GM23338 (cell line): Measurements from ENCODE around the gene FILIP1L. TPM values are rescaled to one million over a fixed set of nuclear protein-coding genes. Genes with fewer than 3 reads are reported as not detected.

ENCODE experiments used
- ATAC-seq: fragments of 200-7000 bp; cut with Tn5 transposase; 3 replicates; pipeline ENCODE4 v1.9.1; 2020
- DNase-seq: peaks from one replicate; pipeline ENCODE4 v3.0.0-alpha.2; 2015; ENCODE audit warnings: low spot score
- H2AFZ ChIP-seq: fragments of 200-600 bp; sonication (generic); 2 replicates; pipeline ENCODE4 v1.8.0; 2016; ENCODE audit warnings: antibody characterized with exemption, mild to moderate bottlenecking, moderate library complexity
- H3F3A ChIP-seq: fragments of 200-600 bp; sonication (generic); replicated peaks from 2 replicates; pipeline ENCODE4 v1.8.0; 2017; ENCODE audit warnings: antibody characterized with exemption, mixed run types, low read depth
- H3K27ac ChIP-seq: fragments of 200-600 bp; sonication (generic); 2 replicates; pipeline ENCODE4 v1.6.1; 2016; ENCODE audit warnings: low read depth
- H3K27me3 ChIP-seq: fragments of 200-600 bp; sonication (generic); 2 replicates; pipeline ENCODE4 v1.8.0; 2016; ENCODE audit warnings: mild to moderate bottlenecking, mixed run types, moderate library complexity; ENCODE audit not compliant: insufficient read depth
- H3K36me3 ChIP-seq: fragments of 200-600 bp; sonication (generic); 2 replicates; pipeline ENCODE4 v1.8.0; 2016; ENCODE audit warnings: mild to moderate bottlenecking; ENCODE audit not compliant: insufficient read depth
- H3K4me1 ChIP-seq: fragments of 200-600 bp; sonication (generic); 2 replicates; pipeline ENCODE4 v1.8.0; 2016; ENCODE audit warnings: mild to moderate bottlenecking, moderate library complexity; ENCODE audit not compliant: insufficient read depth
- H3K4me2 ChIP-seq: fragments of 200-600 bp; sonication (generic); 2 replicates; pipeline ENCODE4 v1.7.1; 2017; ENCODE audit warnings: mixed run types
- H3K4me3 ChIP-seq: fragments of 200-600 bp; sonication (generic); 2 replicates; pipeline ENCODE4 v1.6.1; 2016; ENCODE audit warnings: mixed run types
- H3K79me2 ChIP-seq: fragments of 200-600 bp; sonication (generic); replicated peaks from 2 replicates; pipeline ENCODE4 v1.8.0; 2017; ENCODE audit warnings: mild to moderate bottlenecking; ENCODE audit not compliant: insufficient read depth
- H3K9me2 ChIP-seq: fragments of 200-600 bp; sonication (generic); 2 replicates; pipeline ENCODE4 v1.8.0; 2017; ENCODE audit not compliant: insufficient read depth
- H4K20me1 ChIP-seq: fragments of 200-600 bp; sonication (generic); replicated peaks from 2 replicates; pipeline ENCODE4 v1.8.0; 2017; ENCODE audit warnings: mild to moderate bottlenecking; ENCODE audit not compliant: insufficient read depth
- H3K27ac Mint-ChIP-seq: 2 replicates; pipeline ENCODE4 v1.8.0; 2020; ENCODE audit warnings: inconsistent platforms, mild to moderate bottlenecking, moderate library complexity, mixed read lengths
- H3K27me3 Mint-ChIP-seq: 3 replicates; pipeline ENCODE4 v1.8.0; 2022; ENCODE audit warnings: low read depth, mild to moderate bottlenecking, moderate library complexity, mixed read lengths, inconsistent platforms; ENCODE audit not compliant: insufficient read depth, poor library complexity
- H3K36me3 Mint-ChIP-seq: 3 replicates; pipeline ENCODE4 v1.8.0; 2021; ENCODE audit warnings: low read depth, mild to moderate bottlenecking, inconsistent platforms, moderate library complexity, mixed read lengths
- H3K4me1 Mint-ChIP-seq: 3 replicates; pipeline ENCODE4 v1.8.0; 2020; ENCODE audit warnings: mild to moderate bottlenecking, inconsistent platforms, mixed read lengths
- H3K4me3 Mint-ChIP-seq: 3 replicates; pipeline ENCODE4 v1.8.0; 2021; ENCODE audit warnings: moderate library complexity, mild to moderate bottlenecking, inconsistent platforms, mixed read lengths
- H3K9me3 Mint-ChIP-seq: 3 replicates; pipeline ENCODE4 v1.8.0; 2020; ENCODE audit warnings: moderate library complexity, mild to moderate bottlenecking, inconsistent platforms, mixed read lengths
- CREB1 ChIP-seq: fragments of 250-450 bp; sonication (Bioruptor Pico); IDR thresholded peaks from 2 replicates; pipeline ENCODE4 v1.5.0; 2020; ENCODE audit warnings: low read depth, mild to moderate bottlenecking, moderate library complexity
- EZH2 ChIP-seq: fragments of 200-600 bp; sonication (generic); IDR thresholded peaks from one replicate; pipeline ENCODE4 v1.8.0; 2017; ENCODE audit warnings: antibody characterized with exemption, mild to moderate bottlenecking, low read depth; ENCODE audit not compliant: unreplicated experiment
- EZH2phosphoT487 ChIP-seq: fragments of 200-600 bp; sonication (generic); IDR thresholded peaks from one replicate; pipeline ENCODE4 v1.8.1; 2018; ENCODE audit warnings: antibody characterized with exemption; ENCODE audit not compliant: unreplicated experiment
- JUNB ChIP-seq: IDR thresholded peaks from one replicate; pipeline ENCODE4 v1.6.1; 2016; ENCODE audit warnings: antibody characterized with exemption; ENCODE audit not compliant: unreplicated experiment
- NANOG ChIP-seq: IDR thresholded peaks from 2 replicates; pipeline ENCODE4 v1.6.1; 2016; ENCODE audit warnings: antibody characterized with exemption, borderline replicate concordance
- POLR2AphosphoS5 ChIP-seq: IDR thresholded peaks from 2 replicates; pipeline ENCODE4 v1.6.1; 2016; ENCODE audit warnings: antibody characterized with exemption, low read depth
- STAT1 ChIP-seq: IDR thresholded peaks from one replicate; pipeline ENCODE4 v1.6.1; 2016; ENCODE audit warnings: antibody characterized with exemption; ENCODE audit not compliant: unreplicated experiment
- ZNF114 ChIP-seq: fragments of 250-450 bp; sonication (Bioruptor Pico); IDR thresholded peaks from 2 replicates; pipeline ENCODE4 v1.5.0; 2020; ENCODE audit warnings: mild to moderate bottlenecking, moderate library complexity
- ZNF331 ChIP-seq: fragments of 250-450 bp; sonication (Bioruptor Pico); IDR thresholded peaks from 2 replicates; pipeline ENCODE4 v1.5.0; 2020; ENCODE audit warnings: low read depth, mild to moderate bottlenecking, moderate library complexity
- long read RNA-seq: library from polyadenylated mRNA; unstranded; transcript quantifications from one replicate; pipeline ENCODE4 v2.0.0, GENCODE V29; 2020; ENCODE audit not compliant: unreplicated experiment
- polyA plus RNA-seq: library from polyadenylated mRNA; unstranded; fragments of >200 nt; fragmentation: Nextera tagmentation; extraction: Ambion mirVana; gene quantifications from 2 replicates; pipeline ENCODE4 v1.2.1, GENCODE V29; 2016
- total RNA-seq: library from RNA; depleted of rRNA; stranded (reverse); fragments of >200 nt; shearing (Covaris generic); gene quantifications from 2 replicates; pipeline ENCODE4 v1.2.3, GENCODE V29; 2014; rRNA removed
- TF ChIP-seq, protein P1 (sequence below): IDR thresholded peaks from one replicate; pipeline ENCODE4 v1.6.1; 2018; ENCODE audit warnings: antibody characterized with exemption; ENCODE audit not compliant: unreplicated experiment
- TF ChIP-seq, protein P2 (sequence below): IDR thresholded peaks from 2 replicates; pipeline ENCODE4 v1.6.1; 2016; ENCODE audit warnings: antibody characterized with exemption
- TF ChIP-seq, protein P3 (sequence below): fragments of 250-450 bp; sonication (Bioruptor Pico); IDR thresholded peaks from 2 replicates; pipeline ENCODE4 v1.5.0; 2020; ENCODE audit warnings: mild to moderate bottlenecking, moderate library complexity
- TF ChIP-seq, protein P4 (sequence below), 2 experiments: fragments of 200-600 bp in 1 of 2; sonication (generic) in 1 of 2; conservative IDR thresholded peaks; 2 replicates each; pipeline versions ENCODE4 v1.5.1 to v1.6.1; 2016 to 2017; ENCODE audit warnings: antibody characterized with exemption in 2 of 2, low read depth in 2 of 2, mild to moderate bottlenecking in 2 of 2, moderate library complexity in 1 of 2

FILIP1L gene
- not detected in 2 replicates for total RNA-seq
- polyA plus RNA-seq, result 1.3 and 1.6 TPM in 2 replicates
- long read RNA-seq, partial matches to known transcripts, result 0 of 4 reads
- long read RNA-seq, other reads (novel, unspliced or antisense), result 3 of 4 reads

DNA sequence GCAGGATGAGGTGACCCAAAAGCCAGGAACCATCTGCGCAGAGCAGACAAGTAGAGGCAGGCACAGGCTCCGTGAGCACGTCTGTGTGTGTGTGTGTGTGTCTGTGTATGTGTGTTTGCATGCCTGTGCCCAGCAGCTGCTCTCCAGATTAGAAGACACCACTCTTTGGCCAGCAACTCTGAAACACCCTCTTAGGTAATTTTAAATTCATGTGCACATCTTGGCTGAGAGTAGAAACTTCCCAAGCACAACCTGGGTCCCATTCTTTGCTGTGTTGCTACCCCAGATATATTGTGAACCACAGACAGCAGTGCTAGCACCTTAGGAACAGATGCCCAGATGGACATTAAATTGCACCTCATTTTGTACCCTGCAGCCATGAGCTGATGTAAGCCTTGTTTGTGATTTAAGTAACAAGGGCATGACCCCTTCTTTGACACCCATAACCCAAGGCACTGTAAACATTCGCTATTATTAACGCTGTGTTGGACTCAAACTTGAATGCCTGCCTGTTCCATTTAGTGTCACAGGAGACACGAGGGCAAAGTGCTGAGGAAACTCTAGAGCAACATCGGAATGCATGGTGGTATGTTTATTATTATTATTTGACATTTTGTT is at the start of gene FILIP1L:
Gene FILIP1L (minus strand): TSS at position 89 of the 618 bp plus-strand sequence.
- TF ChIP-seq CREB1 (CRISPR knock-in tag), result no peak
- no peak for TF ChIP-seq STAT1
- no peak for TF ChIP-seq NANOG
- TF ChIP-seq JUNB, result no peak
- TF ChIP-seq, protein P1, sequence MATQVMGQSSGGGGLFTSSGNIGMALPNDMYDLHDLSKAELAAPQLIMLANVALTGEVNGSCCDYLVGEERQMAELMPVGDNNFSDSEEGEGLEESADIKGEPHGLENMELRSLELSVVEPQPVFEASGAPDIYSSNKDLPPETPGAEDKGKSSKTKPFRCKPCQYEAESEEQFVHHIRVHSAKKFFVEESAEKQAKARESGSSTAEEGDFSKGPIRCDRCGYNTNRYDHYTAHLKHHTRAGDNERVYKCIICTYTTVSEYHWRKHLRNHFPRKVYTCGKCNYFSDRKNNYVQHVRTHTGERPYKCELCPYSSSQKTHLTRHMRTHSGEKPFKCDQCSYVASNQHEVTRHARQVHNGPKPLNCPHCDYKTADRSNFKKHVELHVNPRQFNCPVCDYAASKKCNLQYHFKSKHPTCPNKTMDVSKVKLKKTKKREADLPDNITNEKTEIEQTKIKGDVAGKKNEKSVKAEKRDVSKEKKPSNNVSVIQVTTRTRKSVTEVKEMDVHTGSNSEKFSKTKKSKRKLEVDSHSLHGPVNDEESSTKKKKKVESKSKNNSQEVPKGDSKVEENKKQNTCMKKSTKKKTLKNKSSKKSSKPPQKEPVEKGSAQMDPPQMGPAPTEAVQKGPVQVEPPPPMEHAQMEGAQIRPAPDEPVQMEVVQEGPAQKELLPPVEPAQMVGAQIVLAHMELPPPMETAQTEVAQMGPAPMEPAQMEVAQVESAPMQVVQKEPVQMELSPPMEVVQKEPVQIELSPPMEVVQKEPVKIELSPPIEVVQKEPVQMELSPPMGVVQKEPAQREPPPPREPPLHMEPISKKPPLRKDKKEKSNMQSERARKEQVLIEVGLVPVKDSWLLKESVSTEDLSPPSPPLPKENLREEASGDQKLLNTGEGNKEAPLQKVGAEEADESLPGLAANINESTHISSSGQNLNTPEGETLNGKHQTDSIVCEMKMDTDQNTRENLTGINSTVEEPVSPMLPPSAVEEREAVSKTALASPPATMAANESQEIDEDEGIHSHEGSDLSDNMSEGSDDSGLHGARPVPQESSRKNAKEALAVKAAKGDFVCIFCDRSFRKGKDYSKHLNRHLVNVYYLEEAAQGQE, result no peak
- no peak for TF ChIP-seq ZNF331 (CRISPR knock-in tag)
- TF ChIP-seq, protein P2, sequence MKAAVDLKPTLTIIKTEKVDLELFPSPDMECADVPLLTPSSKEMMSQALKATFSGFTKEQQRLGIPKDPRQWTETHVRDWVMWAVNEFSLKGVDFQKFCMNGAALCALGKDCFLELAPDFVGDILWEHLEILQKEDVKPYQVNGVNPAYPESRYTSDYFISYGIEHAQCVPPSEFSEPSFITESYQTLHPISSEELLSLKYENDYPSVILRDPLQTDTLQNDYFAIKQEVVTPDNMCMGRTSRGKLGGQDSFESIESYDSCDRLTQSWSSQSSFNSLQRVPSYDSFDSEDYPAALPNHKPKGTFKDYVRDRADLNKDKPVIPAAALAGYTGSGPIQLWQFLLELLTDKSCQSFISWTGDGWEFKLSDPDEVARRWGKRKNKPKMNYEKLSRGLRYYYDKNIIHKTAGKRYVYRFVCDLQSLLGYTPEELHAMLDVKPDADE, result no peak
- no peak for TF ChIP-seq EZH2phosphoT487
- TF ChIP-seq ZNF114 (CRISPR knock-in tag), result no peak
- TF ChIP-seq EZH2, result no peak
- TF ChIP-seq, protein P3, sequence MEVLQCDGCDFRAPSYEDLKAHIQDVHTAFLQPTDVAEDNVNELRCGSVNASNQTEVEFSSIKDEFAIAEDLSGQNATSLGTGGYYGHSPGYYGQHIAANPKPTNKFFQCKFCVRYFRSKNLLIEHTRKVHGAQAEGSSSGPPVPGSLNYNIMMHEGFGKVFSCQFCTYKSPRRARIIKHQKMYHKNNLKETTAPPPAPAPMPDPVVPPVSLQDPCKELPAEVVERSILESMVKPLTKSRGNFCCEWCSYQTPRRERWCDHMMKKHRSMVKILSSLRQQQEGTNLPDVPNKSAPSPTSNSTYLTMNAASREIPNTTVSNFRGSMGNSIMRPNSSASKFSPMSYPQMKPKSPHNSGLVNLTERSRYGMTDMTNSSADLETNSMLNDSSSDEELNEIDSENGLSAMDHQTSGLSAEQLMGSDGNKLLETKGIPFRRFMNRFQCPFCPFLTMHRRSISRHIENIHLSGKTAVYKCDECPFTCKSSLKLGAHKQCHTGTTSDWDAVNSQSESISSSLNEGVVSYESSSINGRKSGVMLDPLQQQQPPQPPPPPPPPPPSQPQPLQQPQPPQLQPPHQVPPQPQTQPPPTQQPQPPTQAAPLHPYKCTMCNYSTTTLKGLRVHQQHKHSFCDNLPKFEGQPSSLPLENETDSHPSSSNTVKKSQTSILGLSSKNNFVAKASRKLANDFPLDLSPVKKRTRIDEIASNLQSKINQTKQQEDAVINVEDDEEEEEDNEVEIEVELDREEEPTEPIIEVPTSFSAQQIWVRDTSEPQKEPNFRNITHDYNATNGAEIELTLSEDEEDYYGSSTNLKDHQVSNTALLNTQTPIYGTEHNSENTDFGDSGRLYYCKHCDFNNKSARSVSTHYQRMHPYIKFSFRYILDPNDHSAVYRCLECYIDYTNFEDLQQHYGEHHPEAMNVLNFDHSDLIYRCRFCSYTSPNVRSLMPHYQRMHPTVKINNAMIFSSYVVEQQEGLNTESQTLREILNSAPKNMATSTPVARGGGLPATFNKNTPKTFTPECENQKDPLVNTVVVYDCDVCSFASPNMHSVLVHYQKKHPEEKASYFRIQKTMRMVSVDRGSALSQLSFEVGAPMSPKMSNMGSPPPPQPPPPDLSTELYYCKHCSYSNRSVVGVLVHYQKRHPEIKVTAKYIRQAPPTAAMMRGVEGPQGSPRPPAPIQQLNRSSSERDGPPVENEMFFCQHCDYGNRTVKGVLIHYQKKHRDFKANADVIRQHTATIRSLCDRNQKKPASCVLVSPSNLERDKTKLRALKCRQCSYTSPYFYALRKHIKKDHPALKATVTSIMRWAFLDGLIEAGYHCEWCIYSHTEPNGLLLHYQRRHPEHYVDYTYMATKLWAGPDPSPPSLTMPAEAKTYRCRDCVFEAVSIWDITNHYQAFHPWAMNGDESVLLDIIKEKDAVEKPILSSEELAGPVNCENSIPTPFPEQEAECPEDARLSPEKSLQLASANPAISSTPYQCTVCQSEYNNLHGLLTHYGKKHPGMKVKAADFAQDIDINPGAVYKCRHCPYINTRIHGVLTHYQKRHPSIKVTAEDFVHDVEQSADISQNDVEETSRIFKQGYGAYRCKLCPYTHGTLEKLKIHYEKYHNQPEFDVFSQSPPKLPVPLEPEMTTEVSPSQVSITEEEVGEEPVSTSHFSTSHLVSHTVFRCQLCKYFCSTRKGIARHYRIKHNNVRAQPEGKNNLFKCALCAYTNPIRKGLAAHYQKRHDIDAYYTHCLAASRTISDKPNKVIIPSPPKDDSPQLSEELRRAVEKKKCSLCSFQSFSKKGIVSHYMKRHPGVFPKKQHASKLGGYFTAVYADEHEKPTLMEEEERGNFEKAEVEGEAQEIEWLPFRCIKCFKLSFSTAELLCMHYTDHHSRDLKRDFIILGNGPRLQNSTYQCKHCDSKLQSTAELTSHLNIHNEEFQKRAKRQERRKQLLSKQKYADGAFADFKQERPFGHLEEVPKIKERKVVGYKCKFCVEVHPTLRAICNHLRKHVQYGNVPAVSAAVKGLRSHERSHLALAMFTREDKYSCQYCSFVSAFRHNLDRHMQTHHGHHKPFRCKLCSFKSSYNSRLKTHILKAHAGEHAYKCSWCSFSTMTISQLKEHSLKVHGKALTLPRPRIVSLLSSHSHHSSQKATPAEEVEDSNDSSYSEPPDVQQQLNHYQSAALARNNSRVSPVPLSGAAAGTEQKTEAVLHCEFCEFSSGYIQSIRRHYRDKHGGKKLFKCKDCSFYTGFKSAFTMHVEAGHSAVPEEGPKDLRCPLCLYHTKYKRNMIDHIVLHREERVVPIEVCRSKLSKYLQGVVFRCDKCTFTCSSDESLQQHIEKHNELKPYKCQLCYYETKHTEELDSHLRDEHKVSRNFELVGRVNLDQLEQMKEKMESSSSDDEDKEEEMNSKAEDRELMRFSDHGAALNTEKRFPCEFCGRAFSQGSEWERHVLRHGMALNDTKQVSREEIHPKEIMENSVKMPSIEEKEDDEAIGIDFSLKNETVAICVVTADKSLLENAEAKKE, result no peak
- TF ChIP-seq, protein P4, sequence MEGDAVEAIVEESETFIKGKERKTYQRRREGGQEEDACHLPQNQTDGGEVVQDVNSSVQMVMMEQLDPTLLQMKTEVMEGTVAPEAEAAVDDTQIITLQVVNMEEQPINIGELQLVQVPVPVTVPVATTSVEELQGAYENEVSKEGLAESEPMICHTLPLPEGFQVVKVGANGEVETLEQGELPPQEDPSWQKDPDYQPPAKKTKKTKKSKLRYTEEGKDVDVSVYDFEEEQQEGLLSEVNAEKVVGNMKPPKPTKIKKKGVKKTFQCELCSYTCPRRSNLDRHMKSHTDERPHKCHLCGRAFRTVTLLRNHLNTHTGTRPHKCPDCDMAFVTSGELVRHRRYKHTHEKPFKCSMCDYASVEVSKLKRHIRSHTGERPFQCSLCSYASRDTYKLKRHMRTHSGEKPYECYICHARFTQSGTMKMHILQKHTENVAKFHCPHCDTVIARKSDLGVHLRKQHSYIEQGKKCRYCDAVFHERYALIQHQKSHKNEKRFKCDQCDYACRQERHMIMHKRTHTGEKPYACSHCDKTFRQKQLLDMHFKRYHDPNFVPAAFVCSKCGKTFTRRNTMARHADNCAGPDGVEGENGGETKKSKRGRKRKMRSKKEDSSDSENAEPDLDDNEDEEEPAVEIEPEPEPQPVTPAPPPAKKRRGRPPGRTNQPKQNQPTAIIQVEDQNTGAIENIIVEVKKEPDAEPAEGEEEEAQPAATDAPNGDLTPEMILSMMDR (conservative IDR thresholded peaks at IDR 0.05; ENCODE audit: low read depth in 2 of 2), result no peak
- TF ChIP-seq POLR2AphosphoS5, result no peak
- Histone ChIP-seq H3K9me2 (no peaks in the 10 kb centered on the region), H3K27me3 (no peaks in the 10 kb centered on the region), H3K4me2 (no peak within 1 kb of the TSS), H2AFZ (no peak within 1 kb of the TSS), H4K20me1 (no peaks in the 10 kb centered on the region), H3K79me2 (no peaks in the 10 kb centered on the region), H3K27ac (no peak within 1 kb of the TSS), H3K4me3 (no peak within 1 kb of the TSS), H3K4me1 (no peaks in the 10 kb centered on the region), H3K36me3 (no peaks in the 10 kb centered on the region), H3F3A (no peaks in the 10 kb centered on the region)
- ATAC-seq, result no peak
- Mint-ChIP-seq H3K27ac (no peak within 1 kb of the TSS), H3K4me3 (no peak within 1 kb of the TSS), H3K4me1 (no peaks in the 10 kb centered on the region), H3K27me3 (no peaks in the 10 kb centered on the region), H3K9me3 (no peaks in the 10 kb centered on the region; the same call in 1 of the 3 replicates), H3K36me3 (no peaks in the 10 kb centered on the region; the same call in 2 of the 3 replicates)
- no peak for DNase-seq
